IPS DF 6.9 (cell line): Measurements from ENCODE around the gene MAGEA9B.
"Not testable (repeated sequence)": the region's sequence is repeated elsewhere in the genome, so short reads cannot be mapped to it uniquely, and the experiment has no call there.

Source experiments
- DNase-seq: peaks from one replicate; pipeline ENCODE4 v3.0.0-alpha.2; 2013; ENCODE audit warnings: low read depth, low spot score
- H3K27ac ChIP-seq: one replicate; pipeline ENCODE4 v1.5.1; 2013; ENCODE audit warnings: low read length, control low read depth
- H3K27me3 ChIP-seq: 2 replicates; pipeline ENCODE4 v1.6.1; 2013; ENCODE audit warnings: mild to moderate bottlenecking, low read length; ENCODE audit not compliant: control insufficient read depth, insufficient read depth
- H3K36me3 ChIP-seq: 2 replicates; pipeline ENCODE4 v1.6.1; 2013; ENCODE audit warnings: low read length; ENCODE audit not compliant: control insufficient read depth, insufficient read depth
- H3K4me1 ChIP-seq: 2 replicates; pipeline ENCODE4 v1.6.1; 2013; ENCODE audit warnings: low read length; ENCODE audit not compliant: control insufficient read depth, insufficient read depth
- H3K4me3 ChIP-seq: 2 replicates; pipeline ENCODE4 v1.5.1; 2013; ENCODE audit warnings: mild to moderate bottlenecking, low read length
- H3K9me3 ChIP-seq: 2 replicates; pipeline ENCODE4 v1.6.1; 2013; ENCODE audit warnings: low read length, inconsistent platforms; ENCODE audit not compliant: control insufficient read depth, insufficient read depth
- WGBS: extraction: QIAGEN DNeasy Blood & Tissue Kit; methylation state at CpG from one replicate; pipeline ENCODE4 v1.1.7; 2013; ENCODE audit warnings: mixed read lengths, missing lambda C conversion rate; ENCODE audit not compliant: insufficient read length, insufficient coverage; 5-methylcytosine and 5-hydroxymethylcytosine counted together

MAGEA9B gene

GRCh38 chrX:149587359-149587758 lies at the start of gene MAGEA9B:
TSS of gene MAGEA9B (minus strand) at chrX:149587459. CDS start at chrX:149583179, 4,280 bp downstream.
- not testable (repeated sequence) for DNase-seq, H3K27me3 ChIP-seq, H3K4me1 ChIP-seq, H3K36me3 ChIP-seq, H3K4me3 ChIP-seq, H3K9me3 ChIP-seq, H3K27ac ChIP-seq
- WGBS = no CpG with 5 or more reads among the region's 12 CpGs

- no peak overlapping the region for H3K4me3 ChIP-seq
- peaks cover 2% of the 10 kb centered on the region; the same call in 1 of the 2 replicates for H3K27me3 ChIP-seq
- H3K4me1 ChIP-seq = no peaks in the 10 kb centered on the region
- DNase-seq = no peak
- H3K27ac ChIP-seq = no peak overlapping the region
- H3K36me3 ChIP-seq = no peaks in the 10 kb centered on the region
- H3K9me3 ChIP-seq = no peaks in the 10 kb centered on the region
Measured at GRCh38 chrX:149633511-149633910, 46.3 kb upstream of the MAGEA9B start.

GRCh38 chrX:149631234-149632165 lies 44.2 kb upstream of the MAGEA9B start, which contains the start of gene TMEM185A:
TSS of gene TMEM185A (minus strand) at chrX:149631792. CDS start at chrX:149631580, 212 bp downstream.
- peak; percentile 18 for DNase-seq
- H3K36me3 ChIP-seq = no peaks in the 10 kb centered on the region
- no peaks in the 10 kb centered on the region for H3K4me1 ChIP-seq
- H3K27ac ChIP-seq = no peak within 1 kb of the TSS
- H3K4me3 ChIP-seq = peak within 1 kb of the TSS; percentile 92
- WGBS = no CpG with 5 or more reads among the region's 102 CpGs
- H3K27me3 ChIP-seq = peaks cover 2% of the 10 kb centered on the region; the same call in 1 of the 2 replicates
- H3K9me3 ChIP-seq = no peaks in the 10 kb centered on the region

GRCh38 chrX:149630681-149631233 lies 43.5 kb upstream of the MAGEA9B start:
- no CpG with 5 or more reads among the region's 16 CpGs for WGBS

GRCh38 chrX:149629730-149630387 lies 42.6 kb upstream of the MAGEA9B start:
- no peak for DNase-seq
- H3K4me3 ChIP-seq = no peak overlapping the region
- no CpG with 5 or more reads among the region's 5 CpGs for WGBS

More at GRCh38 chrX:149630681-149631233, 43.5 kb upstream of the MAGEA9B start:
- Histone ChIP-seq H3K4me1 (no peaks in the 10 kb centered on the region), H3K27me3 (peaks cover 2% of the 10 kb centered on the region; the same call in 1 of the 2 replicates), H3K9me3 (no peaks in the 10 kb centered on the region), H3K4me3 (peak overlapping the region; percentile 92; the same call in 1 of the 2 replicates), H3K36me3 (no peaks in the 10 kb centered on the region), H3K27ac (no peak overlapping the region)
- no peak for DNase-seq

GRCh38 chrX:149628768-149629167 lies 41.5 kb upstream of the MAGEA9B start:
- no peaks in the 10 kb centered on the region for H3K9me3 ChIP-seq
- H3K27me3 ChIP-seq = peaks cover 2% of the 10 kb centered on the region; the same call in 1 of the 2 replicates
- no peak overlapping the region for H3K4me3 ChIP-seq
- no peaks in the 10 kb centered on the region for H3K36me3 ChIP-seq
- no peak for DNase-seq
- no peaks in the 10 kb centered on the region for H3K4me1 ChIP-seq
- no peak overlapping the region for H3K27ac ChIP-seq
- no CpG with 5 or more reads among the region's 2 CpGs for WGBS

More at GRCh38 chrX:149629730-149630387, 42.6 kb upstream of the MAGEA9B start:
- no peaks in the 10 kb centered on the region for H3K36me3 ChIP-seq
- H3K27me3 ChIP-seq = peaks cover 2% of the 10 kb centered on the region; the same call in 1 of the 2 replicates
- H3K4me1 ChIP-seq = no peaks in the 10 kb centered on the region
- no peak overlapping the region for H3K27ac ChIP-seq
- H3K9me3 ChIP-seq = no peaks in the 10 kb centered on the region

GRCh38 chrX:149628280-149628679 lies 41.0 kb upstream of the MAGEA9B start:
- Histone ChIP-seq H3K36me3 (no peaks in the 10 kb centered on the region), H3K27me3 (peaks cover 2% of the 10 kb centered on the region; the same call in 1 of the 2 replicates), H3K9me3 (no peaks in the 10 kb centered on the region), H3K4me3 (no peak overlapping the region), H3K27ac (no peak overlapping the region), H3K4me1 (no peaks in the 10 kb centered on the region)
- no peak for DNase-seq
- no CpG with 5 or more reads among the region's 3 CpGs for WGBS

GRCh38 chrX:149626829-149627228 lies 39.6 kb upstream of the MAGEA9B start:
- no CpG with 5 or more reads among the region's 8 CpGs for WGBS
- H3K4me3 ChIP-seq, DNase-seq, H3K27me3 ChIP-seq, H3K4me1 ChIP-seq, H3K27ac ChIP-seq, H3K36me3 ChIP-seq, H3K9me3 ChIP-seq: not testable (repeated sequence)

- H3K4me3 ChIP-seq, H3K36me3 ChIP-seq: not testable (repeated sequence)
Measured at GRCh38 chrX:149619662-149620061, 32.4 kb upstream of the MAGEA9B start.

GRCh38 chrX:149618871-149619270 lies 31.6 kb upstream of the MAGEA9B start:
- no peak for DNase-seq
- H3K27me3 ChIP-seq = no peaks in the 10 kb centered on the region
- H3K4me3 ChIP-seq = no peak overlapping the region
- no peaks in the 10 kb centered on the region for H3K36me3 ChIP-seq
- no peak overlapping the region for H3K27ac ChIP-seq
- no peaks in the 10 kb centered on the region for H3K9me3 ChIP-seq
- no CpG with 5 or more reads among the region's 3 CpGs for WGBS
- no peaks in the 10 kb centered on the region for H3K4me1 ChIP-seq

More at GRCh38 chrX:149619662-149620061, 32.4 kb upstream of the MAGEA9B start:
- H3K9me3 ChIP-seq, DNase-seq, H3K4me1 ChIP-seq, H3K27ac ChIP-seq, H3K27me3 ChIP-seq: not testable (repeated sequence)
- no CpG with 5 or more reads among the region's 1 CpG for WGBS
